Activated T-cell treated with anti-CD3 and anti-CD28 coated beads for 48 hours (primary cell): ENCODE measurements around the gene NCK2.

Source experiments
- DNase-seq: peaks from one replicate; pipeline ENCODE4 v3.0.0-alpha.2; 2020; ENCODE audit warnings: low read depth

The NCK2 gene

GRCh38 chr2:105777506-105778055, 32.9 kb downstream of the NCK2 start:
- no peak for DNase-seq

- DNase-seq, result no peak
Observed at GRCh38 chr2:105778080-105778607, 33.4 kb downstream of the NCK2 start.

DNA sequence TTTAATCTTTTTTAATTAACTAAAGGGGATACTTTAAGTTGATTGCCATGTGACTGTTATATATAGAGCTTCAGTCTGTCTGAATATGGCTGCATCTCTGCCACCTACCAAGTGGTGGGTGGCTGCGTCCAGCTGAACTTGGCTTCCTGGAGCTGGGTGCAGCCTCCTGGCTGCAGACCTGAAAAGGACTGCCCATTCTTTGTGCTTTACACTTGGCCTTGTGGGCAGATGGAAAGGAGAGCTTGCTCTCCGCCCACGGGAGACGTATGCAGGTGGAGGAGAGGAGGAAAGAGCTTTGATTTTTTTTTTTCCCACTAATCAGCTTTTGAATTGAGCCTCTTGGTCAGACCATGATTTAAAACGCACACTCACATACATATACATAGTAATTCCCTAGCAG, 34.7 kb downstream of the NCK2 start:
- DNase-seq, result no peak

- no peak for DNase-seq
Observed at GRCh38 chr2:105780606-105781005, 35.9 kb downstream of the NCK2 start.

- DNase-seq, result no peak
Observed at GRCh38 chr2:105781274-105781978, 36.7 kb downstream of the NCK2 start.

GRCh38 chr2:105782123-105782522, 37.4 kb downstream of the NCK2 start:
- no peak for DNase-seq

DNA sequence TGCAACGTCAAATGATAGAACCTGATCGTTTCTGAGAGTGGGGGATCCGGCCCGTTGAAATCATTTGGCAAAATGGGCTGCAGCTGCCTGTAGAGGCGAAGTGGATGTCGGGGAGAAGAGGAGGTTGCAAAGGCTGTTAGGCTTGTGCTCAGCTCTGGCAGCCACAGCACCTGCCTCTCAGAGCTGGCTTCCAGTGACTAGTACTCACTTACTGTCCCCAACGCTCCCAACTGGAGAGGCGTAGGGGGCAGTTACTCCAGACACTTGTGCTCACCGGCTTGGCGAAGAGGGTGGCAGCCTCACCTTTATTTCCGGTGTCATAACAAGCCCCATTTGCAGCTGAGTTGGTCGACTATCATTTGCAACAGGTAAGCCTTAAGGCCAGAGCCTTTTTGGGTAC, 37.9 kb downstream of the NCK2 start:
- no peak for DNase-seq

- DNase-seq, result no peak
Observed at GRCh38 chr2:105783151-105783738, 38.5 kb downstream of the NCK2 start.

DNA sequence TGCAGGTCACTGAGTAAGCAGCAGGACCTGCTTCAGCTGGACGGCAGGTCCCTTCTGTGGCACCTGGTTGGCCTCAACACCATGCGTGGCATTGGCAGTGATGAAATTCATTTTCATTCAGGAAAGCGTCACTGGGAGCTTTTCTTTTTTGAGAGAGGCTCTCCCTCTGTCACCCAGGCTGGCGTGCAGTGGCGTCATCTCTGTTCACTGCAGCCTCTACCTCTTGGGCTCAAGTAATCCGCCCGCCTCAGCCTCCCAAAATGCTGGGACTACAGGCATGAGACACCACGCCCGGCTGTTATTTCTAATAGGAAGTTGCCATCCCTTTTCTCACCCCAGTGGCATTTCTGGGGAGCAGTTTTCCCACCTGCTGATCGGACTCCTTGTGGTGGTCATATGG, 39.3 kb downstream of the NCK2 start:
- no peak for DNase-seq

- no peak for DNase-seq
Observed at GRCh38 chr2:105784589-105784988, 39.9 kb downstream of the NCK2 start.

DNA sequence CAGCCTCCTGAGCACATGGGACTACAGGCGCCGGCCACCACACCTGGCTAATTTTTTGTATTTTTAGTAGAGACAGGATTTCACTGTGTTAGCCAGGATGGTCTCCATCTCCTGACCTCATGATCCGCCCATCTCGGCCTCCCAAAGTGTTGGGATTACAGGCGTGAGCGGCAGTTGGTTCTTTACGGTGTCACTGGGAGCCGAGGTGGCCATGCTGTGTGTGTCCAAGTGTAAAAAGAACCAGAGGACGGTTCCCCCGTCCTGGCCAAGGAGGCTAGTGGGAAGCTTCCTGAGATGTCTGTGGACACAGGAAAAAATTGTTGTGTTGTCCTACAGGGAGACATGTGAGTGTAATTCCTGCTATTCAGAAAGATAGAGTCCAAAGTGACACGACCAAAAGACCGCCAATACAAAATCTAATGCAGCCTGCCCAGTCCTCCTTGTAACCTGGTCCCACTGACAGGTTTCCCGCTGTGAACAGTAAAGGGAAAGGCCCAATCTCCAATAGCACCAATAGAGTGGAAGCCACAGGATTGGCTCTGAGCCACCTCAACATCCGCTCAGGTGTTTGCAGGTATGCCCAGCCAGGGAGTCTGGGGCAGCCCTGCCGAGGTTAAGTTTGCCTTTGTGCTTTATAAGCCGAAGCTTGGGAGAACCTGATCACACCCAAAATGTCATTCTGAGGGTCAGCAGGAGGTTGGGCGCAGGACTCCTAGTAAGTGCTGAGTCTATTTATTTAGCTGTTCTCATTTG, 40.6 kb downstream of the NCK2 start:
- no peak for DNase-seq

DNA sequence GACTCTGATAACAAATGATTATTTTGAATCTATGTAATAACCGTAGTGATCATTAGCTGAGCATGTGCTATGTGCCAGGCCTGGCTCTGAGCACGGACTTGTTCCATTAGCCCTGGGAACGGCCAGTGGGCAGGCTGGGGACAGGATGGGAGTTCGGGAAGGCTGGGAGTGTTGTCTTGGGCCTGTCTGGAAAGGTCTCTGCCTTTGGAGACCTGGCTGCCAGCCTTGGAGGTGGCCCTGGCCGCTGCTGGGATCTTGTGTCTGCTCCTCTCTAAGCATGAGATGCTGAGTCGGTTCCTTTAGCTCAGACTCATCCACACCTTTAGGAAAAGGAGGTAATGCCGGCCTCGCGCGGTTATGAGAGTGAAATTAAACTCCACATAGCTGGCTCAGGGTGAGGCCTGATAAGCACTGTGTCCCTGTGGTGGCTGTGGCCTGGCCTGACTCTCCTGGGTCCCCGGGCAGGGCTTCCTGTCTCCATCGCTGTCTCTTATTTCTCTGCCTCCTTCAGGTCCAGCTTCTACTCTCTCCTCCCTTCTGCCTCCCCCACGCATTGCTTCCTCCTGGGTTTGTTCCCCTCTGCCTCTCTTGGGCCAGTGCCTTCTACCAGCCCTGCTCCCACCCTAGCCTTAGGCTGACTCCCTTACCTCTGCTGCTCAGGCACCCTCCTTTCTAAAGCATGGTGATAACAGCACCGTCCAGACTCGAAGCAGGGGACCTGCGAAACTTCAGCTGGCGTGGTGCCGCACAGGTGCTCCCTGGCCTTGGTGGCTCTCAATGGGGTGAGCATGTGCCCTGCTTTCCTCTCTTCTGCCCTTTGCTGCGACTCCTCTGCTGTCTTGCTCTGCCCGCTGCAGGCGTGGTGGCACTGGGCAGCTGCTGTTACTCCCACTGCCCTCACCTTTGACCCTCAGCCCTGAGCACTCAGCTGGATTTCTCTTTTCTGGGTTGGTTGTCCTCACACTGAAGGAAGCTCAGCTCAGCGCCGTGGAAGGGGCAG, 41.8 kb downstream of the NCK2 start:
- no peak for DNase-seq

DNA sequence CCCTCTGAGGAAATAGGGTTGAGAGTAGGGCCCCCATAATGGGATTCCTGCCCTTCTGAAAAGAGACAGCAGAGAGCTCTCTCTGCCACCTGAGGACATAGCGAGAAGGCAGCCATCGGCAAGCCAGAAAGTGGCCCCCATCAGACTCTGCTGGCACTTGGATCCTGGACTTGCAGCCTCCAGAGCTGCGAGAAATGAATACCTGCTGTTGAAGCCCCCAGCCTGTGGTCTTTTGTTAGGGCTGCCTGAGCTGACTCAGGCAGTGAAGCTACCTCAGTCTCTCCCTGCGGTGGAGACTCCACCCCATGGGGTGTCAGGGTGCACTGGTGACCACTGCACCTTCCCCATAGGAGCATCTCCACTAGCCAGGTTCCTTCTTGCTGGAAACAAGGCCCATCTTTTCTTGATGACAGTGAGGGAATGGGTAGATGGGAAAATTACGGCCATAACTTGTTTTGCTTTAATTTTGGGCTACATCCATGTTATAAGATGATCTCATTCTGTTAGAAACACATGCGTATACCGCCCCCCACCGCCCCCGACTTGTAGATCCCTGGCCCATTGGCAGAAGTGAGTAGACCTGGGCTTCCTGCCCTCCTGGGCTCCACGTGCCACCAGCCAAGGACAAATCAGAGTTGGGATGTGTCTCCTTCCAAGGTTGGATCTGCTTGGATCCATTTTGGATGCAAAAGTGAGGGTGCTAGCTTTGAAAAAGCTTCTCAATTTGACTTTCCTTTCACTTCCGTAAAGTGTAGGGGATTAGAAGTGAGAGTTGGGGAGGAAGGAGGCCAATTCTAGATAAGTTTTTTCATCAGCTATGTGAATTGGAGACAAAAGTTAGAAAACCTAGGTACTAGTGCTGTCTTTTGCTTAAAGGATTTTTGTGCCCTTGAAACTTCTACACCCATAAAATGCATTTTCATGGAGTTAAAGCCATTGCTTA, 42.9 kb downstream of the NCK2 start:
- DNase-seq, result no peak

DNA sequence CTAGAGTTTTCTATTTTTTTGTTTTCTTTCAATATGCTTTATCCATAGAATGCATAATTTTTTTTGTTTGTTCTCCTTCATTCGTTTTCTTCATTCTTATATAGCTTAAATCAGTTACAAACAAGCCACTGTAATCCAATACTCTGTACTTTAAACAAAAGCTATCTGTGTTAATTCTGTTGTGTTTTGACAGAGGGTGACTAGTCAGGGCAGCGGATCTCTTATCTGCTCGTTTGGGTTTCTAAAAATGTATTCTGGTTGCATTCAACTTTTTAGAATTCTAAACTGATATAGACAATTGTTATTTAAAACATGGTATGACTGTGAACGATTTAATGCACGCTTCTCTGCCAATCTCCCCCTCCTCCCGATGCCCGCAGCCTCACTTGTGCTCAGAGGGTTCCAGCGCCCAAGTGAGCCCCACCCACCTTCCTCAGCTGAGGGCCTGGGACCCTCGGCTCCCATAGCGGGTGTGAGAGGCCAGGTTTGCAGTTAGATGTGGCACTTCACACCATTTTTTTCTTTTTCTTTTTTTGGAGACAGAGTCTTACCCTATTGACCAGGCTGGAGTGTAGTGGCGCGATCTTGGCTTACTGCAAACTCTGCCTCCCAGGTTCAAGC, 44.1 kb downstream of the NCK2 start:
- DNase-seq, result no peak

DNA sequence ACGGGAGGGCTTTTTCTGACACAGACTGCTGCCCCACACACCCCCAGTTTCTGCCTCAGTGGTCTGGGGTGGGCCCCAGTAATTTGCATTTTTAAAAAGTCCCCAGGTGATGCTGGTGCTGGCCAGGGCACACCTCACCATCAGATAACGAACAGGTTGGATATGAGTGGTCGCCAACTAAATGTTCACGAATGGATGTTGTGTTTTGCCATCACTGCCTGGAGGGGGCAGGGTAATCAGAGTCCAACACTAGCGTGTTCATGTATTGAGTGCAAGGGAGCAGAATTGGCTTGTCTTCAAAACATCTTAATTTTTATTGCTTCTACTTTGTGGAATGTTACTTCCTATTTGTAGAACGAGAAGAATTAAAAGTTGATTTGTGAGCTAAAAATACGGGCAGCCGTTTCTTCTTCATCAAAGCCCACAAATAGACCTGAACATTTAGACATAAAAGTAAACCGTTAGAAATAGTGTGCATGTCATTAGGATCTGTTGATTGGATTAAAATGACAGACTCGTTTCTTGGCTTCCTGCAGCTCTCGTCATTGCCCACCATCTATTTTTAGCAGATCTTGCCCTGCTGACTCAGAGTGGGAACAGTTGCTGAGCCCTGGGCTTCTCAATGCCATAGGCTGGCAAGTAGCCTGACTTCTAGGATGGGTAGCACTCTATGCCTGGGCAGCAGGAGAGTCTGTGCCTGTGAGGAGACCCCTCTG, 45.2 kb downstream of the NCK2 start:
- DNase-seq, result peak; percentile 56

DNA sequence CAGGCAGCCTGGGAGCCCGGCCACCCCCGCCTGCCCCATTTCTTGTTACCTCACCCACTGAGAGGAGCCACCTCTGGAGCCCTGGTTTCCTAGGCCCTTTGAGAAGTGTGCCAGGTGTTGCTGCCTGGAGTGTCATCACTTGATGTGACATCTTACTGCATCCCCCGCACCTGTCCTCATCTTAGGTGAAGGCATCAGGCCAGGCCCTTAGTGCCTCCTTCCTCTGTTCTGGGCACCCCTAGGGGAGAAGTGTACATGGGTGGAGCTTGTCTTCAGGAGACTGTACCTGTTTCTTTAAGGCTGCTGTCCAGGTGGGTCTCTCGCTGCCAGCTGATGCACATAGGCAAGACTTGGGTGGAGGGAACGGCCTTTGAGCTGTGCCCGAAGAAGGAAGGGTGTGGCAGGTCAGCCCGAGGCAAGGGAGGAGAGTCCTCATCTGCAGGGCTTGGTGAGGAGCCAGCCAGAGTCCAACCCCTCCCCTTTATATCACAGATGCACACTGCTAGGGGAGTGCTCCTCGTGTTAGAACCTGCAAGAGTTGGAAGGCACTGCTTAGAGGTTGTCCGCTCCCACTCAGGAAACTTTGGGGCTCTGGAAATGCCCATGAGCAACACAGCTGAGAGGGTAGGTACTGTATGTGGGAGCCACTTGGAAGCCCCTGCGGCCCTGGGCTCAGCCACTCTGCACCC, 45.9 kb downstream of the NCK2 start:
- DNase-seq, result no peak

- DNase-seq, result no peak
Observed at GRCh38 chr2:105791229-105791628, 46.5 kb downstream of the NCK2 start.

- no peak for DNase-seq
Observed at GRCh38 chr2:105792561-105792960, 47.8 kb downstream of the NCK2 start.
